HG03108 (cell line): ENCODE data around the gene MZT2B.
"Not testable (repeated sequence)": the region's sequence is repeated elsewhere in the genome, so short reads cannot be mapped to it uniquely, and the experiment has no call there.

ENCODE experiments used
- ATAC-seq: cut with Tn5 transposase; IDR thresholded peaks from one replicate; pipeline ENCODE4 v1.9.1; 2021; ENCODE audit warnings: moderate library complexity; ENCODE audit not compliant: unreplicated experiment

Gene MZT2B, protein sequence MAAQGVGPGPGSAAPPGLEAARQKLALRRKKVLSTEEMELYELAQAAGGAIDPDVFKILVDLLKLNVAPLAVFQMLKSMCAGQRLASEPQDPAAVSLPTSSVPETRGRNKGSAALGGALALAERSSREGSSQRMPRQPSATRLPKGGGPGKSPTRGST

DNA sequence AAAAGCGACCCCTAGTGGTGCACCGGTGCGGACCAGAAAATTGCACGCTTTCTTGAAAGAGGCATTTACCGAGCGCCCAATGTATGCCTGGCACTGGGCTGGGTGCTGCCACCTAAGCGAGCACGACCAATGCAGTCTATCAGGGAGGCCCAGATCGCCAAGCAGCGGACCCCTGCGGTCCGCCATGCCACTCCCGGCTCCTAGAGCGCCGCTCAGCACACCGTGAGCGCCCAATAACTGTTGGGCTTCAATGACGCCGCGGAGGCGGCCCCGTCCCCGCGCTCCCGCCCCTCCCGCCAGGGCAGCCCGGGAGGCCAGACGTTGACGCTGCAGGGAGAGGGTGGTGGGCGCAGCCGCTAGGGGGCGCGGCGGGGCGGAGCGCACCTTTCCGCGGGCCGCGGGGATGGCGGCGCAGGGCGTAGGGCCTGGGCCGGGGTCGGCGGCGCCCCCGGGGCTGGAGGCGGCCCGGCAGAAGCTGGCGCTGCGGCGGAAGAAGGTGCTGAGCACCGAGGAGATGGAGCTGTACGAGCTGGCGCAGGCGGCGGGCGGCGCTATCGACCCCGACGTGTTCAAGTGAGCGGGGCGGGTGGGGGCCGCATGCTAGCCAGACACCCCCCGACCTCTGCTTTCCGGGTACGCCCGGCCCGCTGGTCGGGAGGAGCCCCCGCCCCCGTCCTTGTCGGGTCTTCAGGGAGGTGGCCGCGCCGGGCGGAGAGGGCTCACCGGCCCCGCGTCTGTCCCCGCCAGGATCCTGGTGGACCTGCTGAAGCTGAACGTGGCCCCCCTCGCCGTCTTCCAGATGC, at the start of gene MZT2B:
TSS of gene MZT2B (plus strand) at position 383 of the 803 bp plus-strand sequence. CDS start at position 404, 21 bp downstream.
- peak; percentile 80 for ATAC-seq

DNA sequence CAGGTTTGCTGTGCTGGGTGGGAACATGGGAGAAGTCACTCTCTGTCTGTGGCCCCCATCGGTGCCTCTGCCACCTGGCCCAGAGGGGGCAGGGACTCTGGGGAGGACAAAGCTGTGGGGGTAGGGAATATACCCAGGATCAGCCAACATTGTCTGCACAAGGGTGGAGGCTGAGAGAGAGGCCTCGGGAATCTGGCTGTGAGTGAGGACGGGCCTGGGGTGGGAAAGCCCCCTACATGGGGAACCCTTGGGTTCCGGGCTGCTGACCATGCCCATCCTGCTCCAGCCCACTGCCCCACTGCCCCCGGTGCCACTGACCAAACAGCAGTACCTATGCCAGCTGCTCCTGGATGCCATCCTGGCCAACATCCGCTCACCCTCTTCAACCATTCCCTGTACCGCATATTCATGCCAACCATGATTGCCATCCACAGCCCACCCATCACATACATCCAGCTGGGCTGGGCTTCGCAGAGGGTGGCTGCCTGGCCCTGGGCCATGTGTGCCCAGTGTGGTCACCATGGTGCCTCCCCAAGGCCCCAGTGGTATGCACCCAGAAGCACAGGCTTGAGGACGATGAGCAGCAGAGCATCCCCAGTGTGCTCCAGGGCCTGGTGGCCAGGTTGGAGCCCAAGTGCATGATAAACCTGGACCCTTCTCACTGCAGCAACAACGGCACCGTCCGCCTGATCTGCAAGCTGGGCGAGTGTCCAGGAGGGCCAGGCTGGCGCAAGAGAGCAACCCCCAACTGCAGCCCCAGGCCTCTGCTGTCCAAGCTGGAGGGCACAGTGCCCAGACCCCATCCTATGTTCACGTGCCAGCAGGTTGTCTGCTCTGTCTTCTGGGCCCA, 46.1 kb upstream of the MZT2B start:
- ATAC-seq: no peak

DNA sequence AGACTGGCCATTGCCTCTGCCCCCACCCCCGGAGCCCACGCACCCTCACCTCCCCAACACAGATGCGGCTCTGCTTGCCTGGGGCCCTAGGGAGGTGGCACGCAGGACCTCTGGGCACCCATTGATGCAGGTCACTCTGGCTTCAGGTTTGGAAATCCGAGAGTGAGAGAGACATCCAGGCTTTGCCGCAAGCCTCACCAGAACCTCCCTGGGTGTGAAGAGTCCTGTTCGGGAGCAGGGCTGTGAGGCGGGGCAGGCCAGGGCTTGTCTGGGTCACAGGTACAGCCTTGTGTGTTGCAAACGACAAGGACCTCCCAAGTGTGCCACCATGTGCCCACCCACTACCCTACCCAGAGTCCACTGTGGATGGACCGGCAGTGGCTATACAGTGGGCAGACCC, 45.5 kb upstream of the MZT2B start:
- not testable (repeated sequence) for ATAC-seq

DNA sequence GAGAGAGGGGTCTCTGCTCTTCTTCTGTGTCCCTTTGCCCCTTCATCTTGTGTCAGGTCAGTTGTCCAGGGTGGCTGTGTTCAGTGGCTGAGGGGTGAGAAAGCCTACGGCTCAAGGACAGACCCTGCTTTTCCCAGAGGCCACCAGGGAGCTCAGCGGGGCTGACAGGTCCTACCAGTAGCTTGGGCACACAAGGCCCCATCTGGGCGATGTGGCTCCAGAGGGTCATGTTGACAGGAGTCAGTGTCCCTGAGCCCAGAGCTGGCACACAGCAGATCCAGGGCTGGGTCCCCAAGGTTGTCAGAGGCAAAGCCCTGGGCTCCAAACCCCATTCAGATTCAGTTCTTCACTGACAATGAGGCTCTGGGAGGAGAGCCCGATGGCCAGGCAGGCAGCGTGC, 44.9 kb upstream of the MZT2B start:
- not testable (repeated sequence) for ATAC-seq

DNA sequence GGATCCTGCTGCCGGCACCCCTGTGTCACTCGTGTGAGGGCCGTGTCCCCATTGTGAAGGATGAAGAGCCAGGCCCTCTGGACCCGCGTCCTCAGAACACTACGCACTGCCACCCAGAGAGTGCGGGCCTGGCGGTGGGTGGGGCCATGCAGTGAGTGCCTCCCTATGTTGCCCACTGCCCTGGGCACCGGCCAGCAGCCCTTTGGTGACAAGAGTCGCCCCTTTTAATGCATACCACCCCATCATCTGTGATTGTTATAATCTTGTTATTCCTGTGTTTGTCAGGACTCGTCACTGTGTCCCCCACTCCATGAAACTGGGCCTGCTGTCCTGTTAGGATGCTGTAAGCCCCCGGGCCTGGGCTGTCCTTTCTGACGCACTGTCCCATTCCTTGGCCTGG, 43.7 kb upstream of the MZT2B start:
- ATAC-seq: not testable (repeated sequence)

DNA sequence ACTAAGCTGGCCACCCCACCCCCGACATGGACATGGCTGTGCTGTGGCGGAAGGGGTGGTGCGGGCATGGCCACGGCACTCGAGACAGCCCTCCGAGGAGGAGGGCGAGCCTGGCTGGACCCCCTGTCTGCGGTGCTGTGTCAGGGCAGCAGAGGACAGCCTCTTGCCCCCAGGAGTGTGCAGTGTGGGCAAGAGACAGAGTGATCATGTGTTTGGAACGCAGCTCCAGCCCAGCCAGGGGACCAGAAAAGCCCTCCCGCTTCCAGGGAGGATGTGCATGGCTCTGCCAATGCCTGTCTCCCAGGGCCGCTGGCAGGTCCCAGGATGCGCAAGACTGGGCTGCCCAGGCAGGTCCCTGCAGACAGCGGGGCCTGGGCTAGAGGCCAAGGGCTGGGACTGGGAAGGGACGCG, 43.2 kb upstream of the MZT2B start:
- ATAC-seq: not testable (repeated sequence)

DNA sequence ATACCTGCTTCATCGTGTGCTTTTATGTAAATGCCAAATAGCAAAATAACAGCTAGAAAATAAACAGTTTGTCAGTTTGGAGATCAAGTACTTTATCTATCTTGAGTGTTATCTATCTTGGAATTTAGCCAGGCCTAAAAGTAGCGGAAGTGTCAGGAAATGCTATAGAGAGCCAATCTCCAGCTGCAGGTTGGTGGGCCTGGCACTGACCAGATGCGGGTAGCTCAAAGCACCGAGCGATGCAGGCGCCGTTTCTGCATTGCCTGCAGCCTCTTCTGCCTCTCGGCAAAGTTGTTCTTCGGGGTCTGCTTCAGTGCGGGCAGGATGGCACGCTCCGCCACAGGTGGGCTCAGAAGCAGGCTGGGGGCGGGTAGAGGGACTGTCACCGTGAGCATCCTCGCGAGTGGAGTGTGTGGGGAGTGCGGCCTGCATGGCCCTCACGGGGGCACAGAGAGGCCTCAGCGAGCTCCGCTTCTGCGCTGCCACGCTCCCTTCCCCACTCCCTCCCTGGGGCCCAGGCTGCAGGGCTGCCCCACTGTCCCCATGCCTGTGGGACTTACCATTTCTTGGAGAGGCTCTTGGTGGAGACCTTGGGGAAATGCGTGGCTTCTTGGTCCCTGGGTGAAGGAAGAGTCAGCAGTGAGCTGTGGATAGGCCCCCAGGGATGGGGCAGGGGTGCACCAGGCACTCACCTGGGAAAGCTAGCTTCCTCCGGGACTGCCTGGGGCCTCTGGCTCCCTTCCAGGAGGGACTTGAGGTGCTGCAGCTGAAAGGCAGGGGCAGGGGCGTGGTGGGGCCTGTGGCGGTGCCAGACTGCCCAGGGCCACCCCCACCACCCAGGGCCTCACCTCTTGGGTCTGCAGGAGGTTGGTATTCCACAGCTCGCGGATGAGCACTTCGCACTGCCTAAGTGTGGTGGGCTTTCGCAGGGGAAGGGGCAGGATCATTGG, 42.5 kb upstream of the MZT2B start:
- ATAC-seq: not testable (repeated sequence)

DNA sequence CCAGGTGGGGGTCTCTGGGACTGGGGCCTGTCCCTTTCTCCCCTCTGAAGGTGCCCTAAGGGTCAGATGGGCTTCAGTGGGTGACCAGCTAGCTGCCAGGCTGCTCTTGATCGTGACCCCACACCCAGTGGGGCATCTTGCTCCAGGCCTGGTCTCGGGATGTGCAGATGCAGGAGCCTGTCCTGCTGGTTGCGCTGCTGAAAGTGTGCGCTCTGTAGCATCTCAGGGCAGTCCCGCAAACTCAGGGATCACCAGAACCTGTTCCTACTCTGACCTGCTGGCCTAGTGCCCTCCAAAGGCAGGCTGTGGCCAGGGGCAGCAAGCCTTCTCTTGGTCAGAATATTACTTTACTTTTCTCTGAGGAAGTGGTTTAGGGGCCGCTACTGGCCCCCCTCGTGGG, 41.5 kb upstream of the MZT2B start:
- not testable (repeated sequence) for ATAC-seq

DNA sequence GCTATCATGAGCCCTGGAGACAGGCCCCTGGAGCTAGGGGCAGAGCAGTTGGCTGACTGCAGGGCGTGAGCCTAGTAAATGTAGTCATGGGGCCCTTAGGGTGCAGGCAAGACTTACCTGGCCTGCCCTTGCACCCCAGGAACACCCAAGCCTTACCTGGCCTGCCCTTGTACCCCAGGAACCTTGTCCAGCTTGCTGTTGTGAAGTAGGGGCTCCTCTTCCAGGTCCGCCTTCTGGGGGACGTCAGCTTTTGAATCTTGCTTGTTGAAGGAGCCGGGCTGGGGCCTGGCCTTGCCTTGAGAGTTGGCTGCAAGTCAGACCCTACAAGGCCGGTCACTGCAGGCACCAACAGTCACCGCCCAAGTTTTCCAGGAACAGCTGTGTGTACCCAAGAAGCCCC, 41.1 kb upstream of the MZT2B start:
- ATAC-seq: not testable (repeated sequence)

DNA sequence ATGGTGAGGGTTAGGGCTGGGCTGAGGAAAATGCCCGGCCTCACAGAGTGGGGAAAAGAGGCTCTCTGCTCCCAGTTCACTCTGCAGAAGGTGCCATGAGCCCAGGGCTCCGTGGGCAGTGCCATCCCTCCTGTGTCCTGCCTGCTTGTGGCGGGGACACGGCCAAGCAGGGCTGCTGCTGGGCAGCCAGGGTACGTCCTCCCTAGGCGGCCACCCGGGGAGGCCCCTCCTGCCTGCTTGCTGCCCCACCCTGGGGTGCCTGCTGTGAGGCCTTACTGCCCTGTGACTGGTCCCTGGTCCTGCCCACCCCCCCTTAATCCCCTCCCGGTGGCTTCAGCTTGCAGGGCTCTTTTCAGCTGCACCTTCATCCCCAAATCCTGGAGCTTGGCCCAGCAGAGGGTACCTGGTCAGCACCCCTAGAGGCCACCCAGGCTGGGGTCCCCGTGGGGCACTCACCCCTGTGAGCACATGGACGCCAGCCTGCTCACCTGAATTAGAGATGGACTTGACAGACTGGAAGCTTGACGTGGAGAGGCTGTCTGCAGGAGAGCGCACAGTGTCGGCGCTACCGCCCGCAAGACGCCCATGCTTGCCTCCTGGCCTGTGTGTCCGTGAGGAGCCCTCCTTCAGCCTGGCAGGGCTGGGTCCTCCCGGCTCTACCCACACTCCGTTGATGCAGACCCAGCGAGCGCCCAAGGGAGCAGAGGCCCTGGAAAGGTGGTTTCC, 40.3 kb upstream of the MZT2B start:
- ATAC-seq: not testable (repeated sequence)

DNA sequence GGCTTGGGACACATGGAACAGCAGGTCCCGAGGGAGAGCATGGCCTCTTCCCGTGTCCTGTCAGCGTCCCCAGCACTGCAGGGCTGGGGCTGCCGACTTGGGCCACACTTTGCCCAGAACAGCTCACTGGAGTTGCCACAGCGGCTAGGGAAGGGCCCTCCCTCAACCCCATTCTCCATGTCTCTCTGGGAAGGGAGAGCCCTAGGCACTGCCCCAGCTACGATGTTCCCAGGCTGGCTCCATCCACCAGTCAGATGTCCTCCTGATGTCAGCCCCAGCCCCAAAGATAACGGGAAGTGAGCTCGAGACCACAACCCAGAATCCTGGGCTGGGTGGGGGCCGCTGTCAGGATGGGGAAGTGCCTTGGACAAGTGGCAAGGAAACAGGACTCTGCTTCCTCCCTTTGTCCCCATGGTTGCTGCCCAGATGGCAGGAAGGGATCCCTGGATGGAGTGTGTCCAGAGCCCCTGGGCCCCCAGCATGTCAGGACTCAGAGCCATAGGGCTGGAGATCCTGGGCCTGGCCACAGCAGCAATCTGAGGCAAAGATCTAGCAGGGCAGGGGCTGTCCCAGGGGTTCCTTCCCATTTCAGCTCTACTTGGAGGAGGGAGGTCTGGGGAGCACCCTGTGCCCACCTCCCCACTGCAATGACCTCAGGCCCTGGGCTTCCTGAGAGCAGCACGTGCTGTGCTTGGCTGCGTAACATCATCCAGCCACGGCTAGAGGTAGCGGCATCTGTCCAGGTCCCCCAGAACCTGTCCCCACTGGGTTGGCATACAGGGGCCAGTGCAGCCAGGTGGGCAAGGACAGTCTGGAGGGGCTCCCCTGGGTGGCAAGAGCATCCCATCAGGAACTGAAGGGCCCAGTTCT, 39.4 kb upstream of the MZT2B start:
- ATAC-seq: not testable (repeated sequence)

DNA sequence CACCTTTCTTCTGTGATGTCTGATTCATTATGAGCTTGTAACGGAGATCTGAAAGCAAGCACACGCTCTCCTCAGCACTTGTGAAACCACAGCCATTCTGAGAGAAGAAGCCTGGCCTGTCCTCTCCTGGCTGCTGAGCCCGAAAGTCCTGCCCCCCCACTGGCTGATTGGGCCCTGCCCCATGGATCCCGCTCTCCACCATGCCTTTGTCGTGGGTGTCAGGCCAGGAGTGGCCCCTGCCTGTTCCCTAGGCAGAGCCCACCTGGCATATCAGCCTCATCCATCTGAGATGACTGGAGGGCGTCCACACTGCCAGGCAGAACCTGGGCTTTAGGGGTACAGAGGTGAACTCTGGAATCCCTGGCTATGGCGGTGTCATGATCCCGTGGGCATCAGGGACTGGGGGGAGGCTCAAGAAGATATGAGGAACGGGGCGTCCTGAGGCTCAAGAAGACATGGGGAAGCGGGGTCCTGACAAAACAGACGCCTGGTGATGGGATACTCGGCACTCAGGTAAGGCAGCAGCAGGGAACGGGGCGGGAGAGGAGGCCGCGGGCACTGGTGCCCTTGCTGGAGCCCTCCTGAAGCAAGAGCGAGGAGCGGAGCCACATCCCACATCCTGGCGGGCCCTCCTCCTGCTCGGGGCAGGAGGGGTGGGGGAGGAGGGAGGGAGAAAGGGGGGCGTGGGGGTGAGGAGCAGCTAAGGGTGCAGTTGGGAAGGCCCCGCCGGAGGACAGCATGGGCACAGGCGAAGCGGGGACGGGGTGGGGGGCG, 38.6 kb upstream of the MZT2B start:
- not testable (repeated sequence) for ATAC-seq

DNA sequence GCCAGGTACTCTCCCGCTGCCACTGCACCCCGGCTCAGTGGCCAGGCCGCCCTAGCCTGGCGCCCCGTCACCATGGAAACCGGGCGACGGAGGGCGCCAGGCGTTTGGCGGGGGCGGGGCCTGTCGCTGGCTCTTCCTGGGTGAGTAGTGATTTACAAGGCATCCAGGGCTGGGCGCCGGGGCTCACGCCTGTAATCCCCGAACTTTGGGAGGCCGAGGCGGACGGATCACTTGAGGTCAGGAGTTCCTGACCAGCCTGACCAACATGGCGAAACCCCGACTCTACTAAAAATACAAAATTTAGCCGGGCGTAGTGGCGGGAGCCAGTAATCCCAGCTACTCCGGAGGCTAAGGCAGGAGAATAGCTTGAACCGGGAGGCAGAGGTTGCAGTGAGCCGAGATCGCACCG, 37.1 kb upstream of the MZT2B start, which contains the start of gene CCDC74B:
TSS of gene CCDC74B (minus strand) at position 107 of the 409 bp plus-strand sequence. CDS start 116 bp downstream, outside the sequence.
- peak; percentile 93 for ATAC-seq

DNA sequence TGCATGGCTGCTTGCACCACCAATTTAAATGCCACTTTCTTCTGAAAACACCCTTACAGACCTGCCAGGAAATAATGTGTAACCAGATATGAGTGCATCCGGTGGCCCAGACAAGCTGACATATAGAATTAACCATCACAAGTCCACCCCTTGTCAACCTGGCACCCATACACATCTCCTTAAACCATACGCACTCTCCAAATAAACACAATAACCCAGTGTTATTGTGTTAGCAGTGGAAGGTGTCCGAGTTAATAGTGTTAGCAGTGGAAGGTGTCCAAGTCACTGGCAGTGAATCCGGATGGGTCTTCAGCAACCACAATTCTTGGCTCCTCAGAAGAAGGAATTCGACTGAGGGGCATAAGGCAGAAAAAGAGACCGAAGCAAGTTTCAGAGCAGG, 33.5 kb upstream of the MZT2B start:
- not testable (repeated sequence) for ATAC-seq

DNA sequence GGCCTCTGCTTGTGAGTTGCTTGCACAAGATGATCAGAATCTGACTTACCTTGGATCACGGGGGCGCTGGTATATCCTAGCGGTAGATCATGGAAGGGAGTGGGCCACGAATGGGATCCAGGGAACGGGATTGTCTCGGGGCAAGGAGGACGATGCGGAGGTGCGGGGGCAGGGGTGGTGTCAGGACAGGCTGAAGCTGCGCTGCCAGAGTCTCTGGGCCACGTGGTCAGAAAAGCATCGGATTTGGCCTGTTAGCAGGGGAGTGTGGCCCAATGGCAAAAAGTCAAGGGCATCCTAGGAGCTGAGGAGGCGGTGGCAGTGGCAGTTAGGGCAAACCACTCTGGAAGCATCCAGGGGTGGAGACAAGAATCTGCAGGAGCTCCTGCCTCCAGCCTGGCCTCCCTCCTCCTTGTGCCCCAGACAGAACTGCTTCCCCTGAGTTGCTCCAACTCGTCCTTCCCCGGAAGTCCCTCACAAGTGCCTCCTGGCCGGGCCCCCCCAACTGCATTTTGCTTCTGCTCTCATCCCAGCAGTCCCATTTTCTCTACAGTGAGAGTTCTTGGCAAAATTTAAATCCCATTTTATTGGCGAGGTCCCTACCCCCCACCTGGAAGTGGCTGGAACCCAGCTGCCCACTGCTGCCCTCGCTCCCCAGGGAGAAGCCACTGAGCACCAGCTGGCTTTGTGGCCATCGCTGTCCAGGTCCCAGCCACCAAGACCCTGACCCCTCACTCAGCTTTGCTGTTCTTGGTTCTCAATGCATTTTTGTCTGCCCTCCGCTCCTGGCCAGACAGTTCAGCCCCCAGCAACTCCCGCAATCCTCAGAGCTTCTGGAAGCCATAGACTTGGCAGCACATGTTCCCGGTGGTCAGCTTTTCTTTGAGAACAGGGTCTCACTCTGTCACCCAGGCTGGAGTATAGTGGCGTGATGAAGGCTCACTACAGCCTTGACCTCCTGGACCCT, 31.6 kb upstream of the MZT2B start:
- no peak for ATAC-seq

DNA sequence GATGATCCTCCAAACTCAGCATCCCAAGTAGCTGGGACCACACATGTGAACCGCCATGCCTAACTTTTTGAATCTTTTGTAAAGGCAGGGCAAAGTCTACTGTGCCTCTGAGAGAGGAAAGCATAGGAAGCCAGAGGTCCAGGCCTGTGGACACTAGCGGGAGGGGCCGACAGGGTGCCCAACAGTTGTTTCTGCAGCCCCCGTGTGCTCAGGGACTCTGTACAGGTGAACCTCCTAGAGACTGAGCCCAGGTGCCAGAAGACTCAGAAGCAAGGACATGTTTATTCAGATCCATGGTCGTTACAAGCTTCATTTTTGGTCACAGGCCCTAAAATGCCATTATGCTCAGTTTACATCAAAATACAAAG, 30.9 kb upstream of the MZT2B start:
- ATAC-seq: not testable (repeated sequence)
